Breast epithelium (tissue), 3 donors: ENCODE data around the gene RFT1.

Experiments
- POLR2A ChIP-seq: fragments of 450-650 bp; IDR thresholded peaks from one replicate; pipeline ENCODE4 v1.6.1; 2016; ENCODE audit warnings: antibody characterized with exemption, mild to moderate bottlenecking, moderate library complexity
- POLR2AphosphoS5 ChIP-seq, 3 donors: sonication (generic); formaldehyde crosslinking; IDR thresholded peaks; one replicate each; pipeline ENCODE4 v1.6.1; 2017; ENCODE audit warnings: antibody characterized with exemption in 3 of 3

DNA sequence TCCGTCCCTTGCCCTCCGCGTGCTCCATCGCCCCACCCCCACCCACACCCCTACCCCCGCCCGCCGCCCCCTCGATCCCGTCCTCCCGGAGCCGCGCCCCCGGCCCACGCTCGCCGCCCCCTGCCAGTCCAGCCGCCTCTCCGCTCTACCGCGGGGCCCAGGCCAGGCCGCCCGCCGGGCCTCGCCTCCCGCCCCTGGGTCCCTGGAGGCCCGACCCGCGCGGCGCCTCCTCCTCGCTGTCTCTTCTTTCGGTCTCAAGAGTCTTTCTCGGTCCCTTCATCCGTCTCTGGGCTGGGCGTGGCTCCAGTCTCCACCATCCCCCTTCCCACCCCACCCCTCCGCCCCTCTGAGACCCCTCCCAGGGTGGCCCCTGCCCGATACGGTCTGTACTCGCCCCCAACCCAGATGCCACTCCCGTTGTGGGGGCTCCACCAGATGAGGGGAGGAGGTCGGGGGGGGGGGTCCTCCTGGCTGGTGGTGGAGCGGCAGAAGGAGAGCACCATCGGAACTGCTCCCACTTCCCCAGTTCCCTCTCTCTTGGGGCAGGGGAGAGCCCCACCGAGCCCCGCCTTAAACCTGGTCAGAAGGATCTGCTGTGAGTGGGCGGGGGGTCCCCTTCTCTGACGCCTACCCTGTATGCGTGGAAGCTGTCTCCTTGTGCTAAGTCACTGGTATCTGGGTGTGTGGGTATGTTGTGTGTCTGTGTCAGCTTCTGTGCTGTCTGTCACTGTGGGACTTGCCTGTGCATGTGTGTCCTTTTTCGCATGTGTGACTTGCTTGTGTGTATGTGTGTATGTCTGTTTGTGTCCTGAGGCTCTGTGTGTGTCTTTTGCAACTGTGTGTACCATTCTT is 31.8 kb upstream of the RFT1 start:
- no peak for TF ChIP-seq POLR2A
- TF ChIP-seq POLR2AphosphoS5 (IDR thresholded peaks at IDR 0.05), result no peak
